Muscle of arm (tissue), 12 donors: ENCODE measurements around the gene NMNAT3. TPM values are rescaled to one million over a fixed set of nuclear protein-coding genes. Genes with fewer than 3 reads are reported as not detected.
"Not testable (repeated sequence)": the region's sequence is repeated elsewhere in the genome, so short reads cannot be mapped to it uniquely, and the experiment has no call there.

ENCODE experiments used
- DNase-seq: peaks from one replicate; pipeline ENCODE4 v3.0.0-alpha.2; 2013
- polyA plus RNA-seq, 12 donors: library from polyadenylated mRNA; unstranded; fragments of 120-200 nt; gene quantifications; one replicate each; pipeline ENCODE4 v1.2.1, GENCODE V29; 2013; ENCODE audit not compliant: insufficient read length in 12 of 12

The NMNAT3 gene
- polyA plus RNA-seq, 12 donors: 3.6 to 7.8 (median 4.9) TPM; not detected in 2

DNA sequence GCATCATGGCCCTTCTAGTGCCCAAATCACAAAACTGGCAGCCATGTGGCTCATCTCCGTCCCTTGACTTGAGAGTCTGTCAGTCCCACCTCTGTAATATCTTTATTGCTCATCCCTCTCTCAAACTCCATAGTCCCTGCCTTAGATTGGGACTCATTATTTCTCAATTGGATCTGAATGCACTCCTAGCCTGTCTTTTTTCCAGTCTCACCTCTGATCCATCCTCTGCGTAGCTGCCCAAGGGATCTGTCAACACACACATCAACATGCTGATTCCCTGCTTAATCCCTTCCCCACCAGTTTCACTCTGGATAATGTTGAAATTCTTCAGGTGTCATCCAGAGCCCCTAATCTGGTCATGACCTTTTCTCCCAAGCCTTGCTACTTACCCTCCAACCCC, 39.3 kb downstream of the NMNAT3 start:
- DNase-seq: no peak

DNA sequence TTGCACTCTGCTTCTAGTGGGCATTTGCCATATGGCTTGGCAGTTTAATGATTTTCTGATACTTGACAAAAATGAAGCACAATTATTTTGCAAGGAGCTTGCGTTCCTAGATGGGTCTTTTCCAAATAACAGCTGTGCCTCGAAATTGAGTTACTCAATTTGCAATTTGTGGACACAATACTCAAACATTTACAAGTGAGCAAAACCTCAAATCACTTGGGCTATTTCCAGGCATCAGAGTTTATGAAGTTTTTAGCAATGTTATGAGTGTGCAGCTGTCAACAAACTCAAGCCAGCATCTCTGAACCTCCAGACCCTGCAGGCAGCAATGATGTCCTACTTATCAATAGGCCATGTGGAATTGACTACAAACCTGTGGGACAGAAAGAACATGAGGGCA, 41.3 kb downstream of the NMNAT3 start:
- DNase-seq: no peak

DNA sequence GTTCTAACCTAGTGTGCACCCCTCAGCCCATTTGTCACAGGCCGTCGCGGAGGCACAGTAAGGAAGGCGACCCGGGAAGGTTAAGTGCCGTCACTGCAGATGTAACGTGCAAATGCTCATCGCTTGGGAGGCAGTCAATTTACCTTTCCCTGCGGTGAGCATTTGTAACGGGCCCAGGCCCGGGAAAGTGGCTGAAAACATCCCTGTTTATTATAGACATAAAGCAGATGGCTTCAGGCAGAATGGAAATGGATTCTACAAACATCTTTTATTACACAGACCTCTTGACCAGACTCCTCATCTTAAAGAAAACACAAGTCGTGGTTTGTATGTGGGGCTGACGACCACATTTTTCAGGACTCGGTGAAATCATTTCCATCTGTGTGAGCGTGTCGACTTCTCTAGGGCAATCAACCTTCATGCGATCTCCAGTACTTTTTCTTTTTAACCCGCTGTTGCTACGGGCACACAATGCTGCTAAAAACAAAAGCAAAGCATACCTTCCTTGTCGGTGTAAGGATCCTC, 43.6 kb downstream of the NMNAT3 start:
- DNase-seq: no peak

DNA sequence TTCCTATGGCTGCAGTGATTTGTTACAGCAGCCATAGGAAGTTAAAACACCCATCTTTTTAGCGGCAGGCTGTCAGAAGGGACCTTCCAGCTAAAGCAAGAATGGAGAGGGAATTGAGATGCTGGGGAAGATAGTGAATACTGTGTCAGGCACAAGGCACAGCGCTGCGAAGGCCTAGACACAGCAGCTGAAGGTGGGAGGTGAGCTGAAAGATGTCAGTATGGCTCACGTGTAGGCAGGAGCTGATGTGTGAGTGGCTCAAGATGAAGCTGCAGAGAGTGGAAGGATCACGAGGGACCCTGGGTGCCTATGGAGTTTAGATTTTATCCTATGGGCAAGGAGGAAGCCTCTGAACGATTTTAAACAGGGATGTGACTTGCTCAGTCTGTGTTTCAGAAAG, 44.3 kb downstream of the NMNAT3 start:
- no peak for DNase-seq

DNA sequence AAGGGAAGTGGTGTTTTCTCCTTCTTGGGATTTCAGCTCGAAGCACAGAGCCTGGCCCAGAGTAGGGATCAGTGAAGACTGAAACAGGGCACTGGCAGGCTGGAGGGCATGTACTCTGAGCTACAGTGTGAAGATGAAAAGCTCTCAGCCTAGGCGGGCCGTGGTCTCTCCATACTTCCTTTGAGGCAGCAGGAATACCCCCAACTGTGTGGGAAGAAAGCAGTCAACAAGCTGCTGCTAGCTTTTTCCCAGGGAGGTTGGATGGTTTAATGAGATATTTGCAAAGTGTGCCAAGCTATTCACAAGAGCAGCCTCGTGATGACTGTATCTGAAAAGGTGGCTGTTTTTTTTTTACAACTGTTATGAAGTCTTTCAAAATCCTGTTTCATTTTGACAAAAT, 47.2 kb downstream of the NMNAT3 start:
- DNase-seq: no peak

DNA sequence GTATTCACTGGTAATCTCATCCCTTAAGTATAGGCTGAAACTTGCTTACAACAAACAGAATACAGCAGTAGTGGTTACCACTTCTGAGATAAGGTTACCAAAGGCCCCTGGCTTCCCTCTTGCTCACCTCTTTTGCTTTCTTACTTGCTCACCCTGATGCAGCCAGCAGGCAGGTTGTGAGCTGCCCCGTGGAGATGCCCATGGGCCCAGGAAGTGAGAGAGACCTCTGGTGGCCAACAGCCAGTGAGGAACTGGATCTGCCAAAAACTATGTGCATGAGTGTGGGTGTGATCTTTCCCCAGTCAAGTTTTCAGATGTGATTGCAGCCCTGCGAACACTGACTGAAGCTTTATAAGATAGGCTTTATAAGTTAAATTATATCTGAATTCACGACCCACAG, 48.7 kb downstream of the NMNAT3 start:
- no peak for DNase-seq

DNA sequence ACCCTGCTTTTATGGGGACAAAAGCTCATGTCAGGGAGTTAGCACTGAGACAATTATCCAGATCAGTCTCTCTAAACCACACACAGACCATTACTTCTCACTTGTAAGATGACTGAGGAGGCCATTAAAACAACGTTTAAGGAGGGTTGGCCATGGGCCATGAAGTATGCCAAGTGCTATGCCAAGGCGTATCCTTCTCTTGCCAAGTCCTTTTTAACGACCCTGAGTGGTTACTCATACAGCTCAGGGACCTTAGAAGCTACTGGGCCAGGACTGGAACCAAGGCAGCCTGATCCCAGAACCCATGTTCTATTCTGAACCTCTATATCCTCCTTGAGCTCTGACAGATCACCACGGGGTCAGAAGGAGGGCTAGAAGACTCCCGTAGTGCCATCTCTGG, 50.0 kb downstream of the NMNAT3 start:
- DNase-seq: no peak

DNA sequence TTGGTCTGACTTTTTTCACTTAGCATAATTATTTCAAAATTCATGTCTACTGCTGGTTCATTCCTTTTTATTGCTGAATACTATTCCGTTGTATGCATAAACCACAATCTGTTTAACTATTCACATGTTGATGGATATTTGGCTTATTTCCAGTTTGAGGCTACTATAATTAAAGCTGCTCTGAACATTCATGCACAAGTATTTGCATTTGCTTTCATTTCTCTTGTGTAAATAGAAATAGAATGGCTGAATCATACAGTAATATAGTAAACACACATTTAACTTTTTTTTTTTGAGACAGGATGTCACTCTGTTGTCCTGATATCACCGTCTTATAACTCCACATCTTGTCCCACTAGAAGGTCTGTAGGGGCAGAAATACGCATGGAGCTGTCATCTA, 57.3 kb downstream of the NMNAT3 start:
- DNase-seq: no peak

DNA sequence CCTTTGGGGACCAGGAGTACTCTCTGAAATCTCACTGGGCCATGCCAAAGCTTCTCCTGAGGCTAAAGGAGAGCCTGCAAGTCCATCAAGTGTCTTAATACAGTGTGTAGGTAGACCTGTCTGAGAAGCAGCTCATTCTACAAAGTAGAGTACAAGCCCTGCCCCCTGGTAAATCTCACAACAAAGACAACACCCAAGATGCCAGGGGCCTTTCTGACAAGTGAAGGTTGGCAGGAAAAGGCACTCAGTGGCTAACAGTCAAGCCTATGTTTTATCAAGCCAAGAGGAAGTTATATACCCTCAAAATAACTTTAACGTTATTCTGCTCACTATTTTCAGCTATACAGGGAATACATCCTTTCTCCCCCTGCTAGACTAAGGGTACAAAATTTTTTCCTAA, 58.3 kb downstream of the NMNAT3 start:
- DNase-seq: no peak

DNA sequence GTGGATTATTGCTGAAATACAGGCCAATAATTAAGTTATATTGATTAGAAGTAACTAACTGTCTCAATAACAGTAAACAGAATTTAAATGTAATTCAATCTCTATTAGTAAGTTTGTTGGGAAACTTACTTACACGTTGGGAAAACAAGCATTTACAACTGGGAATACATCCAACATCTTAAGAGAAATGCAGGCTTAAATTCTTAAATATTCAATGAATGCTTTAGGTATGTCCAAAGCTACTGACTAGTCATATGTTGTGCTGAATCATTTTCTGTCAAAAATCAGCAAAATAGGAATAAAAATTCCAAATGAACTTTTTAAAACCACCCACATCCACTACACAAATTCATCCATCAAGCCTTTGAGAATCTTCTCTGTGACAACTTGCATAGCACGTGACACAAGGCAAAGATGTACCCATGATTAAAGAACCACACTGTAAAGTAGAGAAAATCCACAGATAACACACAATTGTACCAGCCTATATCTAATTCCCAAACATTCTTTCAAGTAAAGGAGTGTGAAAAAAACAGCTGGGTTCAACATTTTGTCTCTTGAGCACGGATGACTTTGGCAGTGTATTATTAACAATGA, 60.0 kb downstream of the NMNAT3 start:
- no peak for DNase-seq

DNA sequence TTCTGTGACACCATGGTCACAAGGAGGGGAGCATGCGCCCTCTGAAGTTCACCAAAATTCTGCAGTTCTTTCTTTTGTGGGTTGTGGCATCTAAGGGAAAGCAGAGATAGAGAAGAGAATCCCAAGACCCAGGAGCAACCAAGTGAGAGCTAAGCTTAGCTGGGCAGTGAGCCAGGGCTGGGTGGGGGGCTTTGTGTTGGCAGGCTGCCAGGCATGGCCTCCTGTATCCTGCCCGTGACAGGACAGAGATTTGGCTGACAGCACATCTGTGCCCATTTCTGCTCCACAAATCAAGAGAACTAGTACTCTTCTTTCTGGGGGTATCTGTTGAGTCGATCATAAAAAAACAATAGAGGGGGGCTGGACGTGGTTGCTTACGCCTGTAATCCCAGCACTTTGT, 66.2 kb downstream of the NMNAT3 start:
- DNase-seq: no peak

DNA sequence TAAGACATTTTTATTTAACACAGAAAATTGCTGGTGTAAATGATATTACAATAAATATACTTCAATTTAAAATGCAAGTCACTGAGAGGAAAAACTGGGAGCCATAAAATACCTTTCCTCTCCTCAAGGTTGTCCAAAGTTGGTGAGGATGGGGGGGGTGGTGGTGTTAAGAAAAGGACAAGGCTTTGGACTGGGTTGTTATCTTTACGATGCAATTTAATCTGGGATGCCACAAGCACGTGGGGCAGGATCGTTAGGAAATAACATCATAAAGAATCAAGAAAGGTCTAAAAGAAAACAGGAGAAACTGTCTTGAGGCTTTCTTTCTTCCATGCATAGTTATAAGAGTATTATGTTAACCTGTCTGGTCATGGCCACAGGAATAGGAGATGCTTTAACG, 66.9 kb downstream of the NMNAT3 start:
- no peak for DNase-seq

DNA sequence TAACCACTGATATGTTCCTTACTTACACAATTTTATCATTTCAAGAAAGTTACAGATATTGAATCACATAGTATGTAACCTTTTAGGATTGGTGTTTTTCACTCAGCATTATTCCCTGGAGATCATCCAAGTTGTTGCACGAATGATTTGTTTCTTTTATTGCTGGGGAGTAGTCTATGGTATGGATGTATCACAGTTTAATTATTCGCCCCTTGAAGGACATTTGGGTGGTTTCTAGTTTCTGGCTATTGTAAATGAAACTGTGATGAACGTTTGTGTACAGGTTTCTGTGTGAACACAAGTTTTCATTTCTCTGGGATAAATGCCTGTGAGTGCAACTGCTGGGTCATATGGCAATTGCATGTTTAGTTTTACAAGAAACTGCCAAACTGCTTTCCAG, 68.8 kb downstream of the NMNAT3 start:
- no peak for DNase-seq

DNA sequence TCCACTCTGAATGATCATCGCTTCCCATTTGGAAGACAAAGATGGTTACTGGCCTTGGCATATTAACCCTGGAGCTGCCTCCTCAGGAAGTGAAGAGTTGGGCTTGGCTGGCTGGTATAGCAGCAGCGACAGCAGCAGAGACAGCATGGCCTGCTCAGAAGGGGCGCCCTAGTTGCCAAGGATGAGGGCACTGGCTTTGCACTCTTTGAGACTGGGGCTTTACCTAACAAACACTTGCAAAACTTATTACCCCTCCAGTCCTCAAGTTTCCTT, 69.7 kb downstream of the NMNAT3 start:
- DNase-seq: no peak

DNA sequence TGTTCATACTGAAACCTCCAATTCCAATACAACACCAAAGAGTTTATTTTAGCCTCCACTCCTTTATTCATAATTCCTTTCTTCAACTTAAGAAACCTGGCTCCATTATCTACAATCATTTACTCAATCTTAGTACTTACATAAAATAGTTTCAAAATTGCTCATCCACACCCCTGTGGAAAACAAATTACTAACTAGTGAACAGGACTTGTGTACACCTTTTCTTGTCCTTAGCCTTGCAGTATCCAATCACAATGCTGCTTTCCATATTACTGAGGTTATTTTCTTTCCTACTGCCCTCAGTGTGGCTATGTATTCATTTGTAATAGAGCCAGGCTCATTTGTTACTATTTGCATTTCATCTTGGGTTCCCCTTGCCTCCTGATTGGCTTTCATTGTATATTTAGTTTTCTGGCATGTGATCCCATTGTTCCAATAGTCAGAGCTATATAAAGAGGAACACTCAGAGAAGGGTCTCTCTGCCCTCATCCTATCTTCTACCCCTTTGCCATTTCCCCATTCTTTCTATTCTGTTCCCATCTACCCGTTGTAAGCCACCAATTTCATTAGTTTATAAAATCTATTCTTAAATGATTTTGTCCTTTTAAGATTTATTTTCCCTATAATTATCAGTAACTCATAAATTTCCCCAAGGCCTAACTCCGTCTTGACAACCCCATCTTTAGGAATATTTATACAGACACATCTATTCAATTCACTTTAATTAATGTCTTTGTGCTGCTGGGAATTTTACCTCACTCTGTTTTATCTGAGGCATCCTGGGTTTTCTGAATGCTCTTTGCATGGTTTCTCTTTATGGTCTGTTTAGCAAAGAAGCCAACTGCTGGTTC, 70.3 kb downstream of the NMNAT3 start:
- DNase-seq: no peak

DNA sequence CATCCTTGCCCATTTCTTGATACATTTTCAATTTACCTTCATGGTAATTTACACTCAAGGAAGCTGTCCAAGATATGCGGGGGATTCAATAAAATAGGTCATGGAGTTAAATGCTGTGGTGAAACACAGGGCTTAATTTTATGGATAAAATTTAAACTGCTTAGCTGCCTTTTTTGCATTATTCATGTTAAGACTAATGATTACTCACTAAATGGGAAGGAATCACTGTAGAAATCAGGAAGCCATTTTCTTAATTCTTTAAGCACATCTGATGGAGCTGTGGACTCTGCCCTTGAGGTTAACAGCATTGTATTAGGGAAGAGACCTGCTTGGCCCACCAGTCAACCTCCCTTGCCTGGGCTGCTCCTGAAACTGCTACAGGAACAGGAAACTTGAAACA, 75.8 kb downstream of the NMNAT3 start:
- no peak for DNase-seq

DNA sequence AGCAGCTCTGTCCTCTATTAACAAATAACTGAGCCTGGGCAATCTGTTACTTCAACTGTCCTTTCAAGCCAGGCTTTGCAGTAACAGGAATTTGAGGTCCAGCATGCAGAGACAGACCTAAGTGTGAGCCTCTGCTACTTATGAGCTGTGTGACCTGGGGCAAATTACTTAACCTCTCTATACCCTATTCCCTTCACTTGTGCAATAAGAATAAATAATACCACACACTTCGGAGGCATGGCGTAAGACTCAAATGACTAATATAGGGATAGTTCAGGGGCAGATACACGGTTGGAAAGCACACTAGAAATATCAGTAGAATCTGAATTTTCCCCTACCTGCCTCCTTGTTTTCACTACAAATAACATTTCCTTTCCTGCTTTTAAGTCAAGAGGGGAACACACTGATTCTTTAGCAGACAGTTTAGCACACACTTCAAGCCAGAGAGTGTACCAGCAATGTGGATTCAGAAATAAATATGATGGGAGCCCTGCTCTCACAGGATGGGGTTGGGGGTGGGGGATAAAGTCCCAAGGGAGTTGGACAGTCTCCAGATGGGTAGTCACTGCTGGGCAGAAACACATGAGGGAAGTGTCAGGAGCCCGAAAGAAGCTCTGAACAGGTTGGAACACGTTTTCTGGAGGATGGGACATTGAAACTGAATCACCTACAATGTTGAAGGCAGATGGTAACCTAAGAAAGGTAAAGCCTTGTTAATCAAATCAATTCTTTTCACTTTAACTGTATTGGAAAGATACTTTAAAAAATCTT, 76.4 kb downstream of the NMNAT3 start:
- DNase-seq: no peak

DNA sequence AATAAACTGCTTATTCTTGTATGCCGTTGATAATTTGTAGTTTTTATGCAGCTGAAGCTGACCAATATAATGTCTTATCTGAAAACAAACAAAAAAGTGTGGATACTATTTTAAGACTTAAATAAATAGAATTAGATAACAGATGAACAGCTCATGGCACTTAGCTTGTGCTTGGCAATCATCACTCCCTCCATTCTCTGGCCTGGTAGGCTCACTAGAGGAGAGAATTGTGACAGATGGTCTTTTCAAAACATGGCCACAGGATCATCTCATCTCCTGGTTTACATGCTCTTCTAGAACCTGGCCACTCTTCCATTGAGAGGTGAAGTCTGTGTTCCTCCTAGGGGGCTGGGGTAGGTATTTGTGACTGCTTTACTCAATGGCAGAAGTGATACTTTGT, 79.8 kb downstream of the NMNAT3 start:
- DNase-seq: no peak

DNA sequence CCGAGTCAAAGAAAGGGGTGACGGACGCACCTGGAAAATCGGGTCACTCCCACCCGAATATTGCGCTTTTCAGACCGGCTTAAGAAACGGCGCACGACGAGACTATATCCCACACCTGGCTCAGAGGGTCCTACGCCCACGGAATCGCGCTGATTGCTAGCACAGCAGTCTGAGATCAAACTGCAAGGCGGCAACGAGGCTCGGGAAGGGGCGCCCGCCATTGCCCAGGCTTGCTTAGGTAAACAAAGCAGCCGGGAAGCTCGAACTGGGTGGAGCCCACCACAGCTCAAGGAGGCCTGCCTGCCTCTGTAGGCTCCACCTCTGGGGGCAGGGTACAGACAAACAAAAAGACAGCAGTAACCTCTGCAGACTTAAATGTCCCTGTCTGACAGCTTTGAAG, 86.6 kb downstream of the NMNAT3 start:
- not testable (repeated sequence) for DNase-seq

DNA sequence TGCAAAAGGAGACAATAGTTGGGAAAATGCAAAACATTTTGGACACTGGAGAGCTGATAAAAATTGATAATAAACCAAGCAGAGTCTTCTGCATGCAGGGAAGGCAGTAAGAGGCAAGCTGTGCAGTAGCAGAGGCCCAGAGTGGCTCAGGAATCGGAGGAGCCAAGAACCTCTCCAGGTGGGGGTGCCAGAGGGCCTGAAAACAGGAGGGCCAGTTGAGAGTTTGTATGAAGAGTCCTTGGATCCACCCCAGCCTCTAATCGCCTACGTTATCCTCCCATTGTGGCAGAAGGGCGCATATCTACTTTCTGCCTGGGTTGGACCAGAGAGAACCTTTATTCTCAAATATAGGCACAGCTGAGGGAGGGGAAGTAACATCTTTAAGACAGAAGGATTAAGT, 89.3 kb downstream of the NMNAT3 start:
- no peak for DNase-seq

DNA sequence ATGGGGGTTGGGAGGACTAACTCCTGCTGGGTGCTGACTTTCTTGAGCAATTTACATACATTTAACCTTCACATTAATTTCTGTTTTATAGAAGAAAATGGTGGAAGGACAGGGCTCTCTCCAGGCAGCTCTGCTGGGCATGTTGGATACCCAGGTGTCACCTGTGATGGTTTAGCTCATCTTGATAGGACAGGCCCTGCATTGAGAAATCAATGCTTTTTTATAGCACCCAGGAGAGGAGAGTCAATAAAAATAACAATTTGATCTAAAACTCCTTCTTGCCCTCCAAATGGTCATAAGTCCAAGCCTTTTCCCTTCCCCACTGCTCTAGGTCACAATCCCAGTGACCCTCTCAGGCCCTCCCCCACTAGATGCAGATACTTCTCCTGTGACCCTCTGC, 90.0 kb downstream of the NMNAT3 start:
- no peak for DNase-seq

DNA sequence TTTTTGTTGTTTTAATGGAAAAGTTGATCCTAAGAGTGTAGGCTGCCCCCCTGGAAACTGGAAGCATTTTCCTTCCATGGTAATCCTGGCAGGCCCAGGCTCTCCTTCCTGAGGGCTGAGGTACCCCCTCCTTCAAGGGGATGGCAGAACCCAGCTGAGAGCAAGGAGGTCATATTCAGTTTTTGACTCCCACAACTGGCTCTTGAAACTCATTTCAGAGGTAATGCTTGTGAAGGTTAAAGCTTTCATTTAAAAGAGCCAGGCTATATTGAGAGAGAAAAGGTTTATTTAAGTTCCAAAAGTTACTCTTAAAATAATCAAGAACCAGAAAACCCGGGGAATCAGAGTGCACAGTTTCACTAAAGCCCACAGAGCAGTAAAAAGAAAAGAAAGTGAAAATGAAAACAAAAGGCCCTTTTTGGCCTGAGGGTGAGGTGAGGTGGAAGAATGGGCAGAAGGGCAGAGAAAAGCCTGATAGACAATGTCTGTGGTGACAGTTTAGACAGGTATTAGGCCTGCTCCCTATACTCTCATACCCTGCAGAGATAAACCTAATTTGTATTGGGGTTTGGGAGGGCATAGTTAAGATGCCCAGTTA, 91.3 kb downstream of the NMNAT3 start:
- no peak for DNase-seq

DNA sequence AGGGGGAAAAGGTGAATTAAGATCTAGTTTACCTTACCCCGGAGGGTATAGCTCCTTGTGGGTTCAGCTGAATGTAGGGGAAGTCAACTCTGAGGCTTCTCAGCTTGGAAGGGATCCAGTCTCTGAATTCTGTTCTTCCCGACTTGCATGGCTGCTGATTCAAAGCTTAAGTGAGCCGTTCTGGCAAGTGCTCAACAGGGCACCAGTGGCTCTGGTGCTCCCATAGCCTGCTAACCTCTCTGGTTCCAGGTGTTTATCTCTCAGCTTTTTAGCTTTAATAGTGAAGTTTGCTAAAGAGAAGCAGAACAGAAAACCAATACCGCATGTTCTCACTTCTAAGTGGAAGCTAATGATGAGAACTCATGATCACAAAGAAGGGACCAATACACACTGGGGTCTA, 92.0 kb downstream of the NMNAT3 start:
- DNase-seq: no peak
